ENCODE data around the gene FAM171A1.
"Not testable (repeated sequence)": the region's sequence is repeated elsewhere in the genome, so short reads cannot be mapped to it uniquely, and the experiment has no call there.

The FAM171A1 gene

DNA sequence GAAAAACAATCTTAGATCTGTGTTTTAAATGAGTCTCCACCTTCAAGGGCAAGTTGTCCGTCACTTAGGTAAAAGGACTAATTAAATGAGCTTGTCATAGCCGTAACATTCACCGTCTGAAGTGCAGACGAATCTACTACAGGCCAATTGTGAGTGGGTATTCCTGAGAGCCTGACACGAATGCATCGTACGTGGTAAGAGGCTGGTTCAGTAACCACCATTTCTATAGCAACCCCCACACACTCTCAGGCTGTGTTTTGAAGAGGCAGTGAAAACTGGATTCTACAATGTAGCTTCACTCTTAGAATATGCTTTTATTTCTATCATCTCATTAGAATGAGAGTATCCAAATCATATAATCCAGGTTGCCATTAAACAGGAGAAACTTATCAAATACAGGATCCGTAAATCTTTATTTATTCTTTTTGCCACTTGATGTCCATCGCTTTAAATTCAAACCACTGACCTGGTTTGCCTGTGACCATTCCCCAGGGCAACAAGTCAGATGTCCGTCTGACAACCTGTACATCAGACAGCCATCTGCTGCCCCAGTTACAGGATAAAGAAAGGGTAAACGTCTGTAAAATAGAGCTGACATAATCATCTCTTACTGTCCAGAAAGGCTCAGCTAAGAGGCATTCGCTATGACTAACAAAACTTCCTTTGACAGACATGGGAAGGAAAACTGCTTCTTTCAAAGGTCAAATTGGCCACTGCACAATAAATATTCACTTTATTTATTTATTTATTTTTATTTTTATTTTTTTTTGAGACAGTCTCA, 132.3 kb downstream of the FAM171A1 start:
- DNase-seq, result no peak

DNA sequence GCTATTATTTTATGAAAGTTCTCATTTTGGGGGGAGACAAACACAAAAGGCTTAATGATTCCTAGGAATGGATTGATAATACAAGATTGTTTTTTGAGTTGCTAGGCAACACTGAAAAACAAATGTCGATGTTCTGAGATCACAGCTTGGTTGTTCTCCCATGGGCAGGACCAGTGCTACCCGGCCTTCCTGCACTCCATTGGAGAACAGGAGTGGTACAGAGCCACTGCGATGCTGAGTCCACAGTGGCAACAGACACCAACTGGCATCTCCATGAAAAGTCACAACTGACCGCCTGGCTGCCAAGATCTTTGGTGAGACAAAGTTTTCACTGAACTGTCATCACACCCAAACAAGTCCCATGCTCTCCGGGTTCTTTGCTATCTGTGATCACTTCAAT, 133.7 kb downstream of the FAM171A1 start:
- no peak for DNase-seq

DNA sequence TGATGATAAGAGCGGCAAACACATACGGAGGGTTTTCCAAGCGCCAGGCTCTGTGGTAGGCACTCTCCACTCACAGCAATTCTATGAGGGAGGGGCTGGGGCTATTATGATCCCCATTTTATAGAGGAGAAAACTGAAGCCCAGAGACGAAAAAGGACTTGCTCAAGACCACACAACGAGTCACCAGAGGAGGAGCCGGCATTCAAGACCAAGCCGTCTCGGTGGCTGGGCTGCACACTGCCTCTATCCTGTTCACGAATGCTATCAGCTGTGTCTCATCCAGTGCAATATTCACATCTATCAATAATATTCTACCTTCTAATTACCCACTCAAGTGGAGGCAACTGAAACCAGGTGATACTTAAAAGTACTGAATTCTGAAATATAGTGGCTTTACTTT, 134.7 kb downstream of the FAM171A1 start:
- no peak for DNase-seq

DNA sequence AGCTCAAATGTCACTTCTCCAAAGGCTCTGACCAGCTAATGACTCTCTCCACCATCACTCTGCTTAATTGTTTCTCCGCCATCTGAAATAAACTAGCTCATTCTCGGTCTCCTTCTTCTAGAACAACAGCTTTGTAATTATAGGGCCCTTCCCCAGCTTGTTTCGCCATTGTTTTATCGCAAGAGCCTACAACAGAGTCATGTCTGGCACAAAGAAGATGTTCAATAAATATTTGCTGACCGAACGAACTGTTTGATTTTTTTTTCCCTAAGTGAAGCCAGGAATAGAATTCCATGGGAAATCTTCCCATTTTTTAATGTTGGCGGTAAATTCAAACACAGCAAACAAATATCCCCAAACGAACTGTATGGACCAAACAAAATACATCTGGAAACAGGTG, 138.8 kb downstream of the FAM171A1 start:
- no peak for DNase-seq

DNA sequence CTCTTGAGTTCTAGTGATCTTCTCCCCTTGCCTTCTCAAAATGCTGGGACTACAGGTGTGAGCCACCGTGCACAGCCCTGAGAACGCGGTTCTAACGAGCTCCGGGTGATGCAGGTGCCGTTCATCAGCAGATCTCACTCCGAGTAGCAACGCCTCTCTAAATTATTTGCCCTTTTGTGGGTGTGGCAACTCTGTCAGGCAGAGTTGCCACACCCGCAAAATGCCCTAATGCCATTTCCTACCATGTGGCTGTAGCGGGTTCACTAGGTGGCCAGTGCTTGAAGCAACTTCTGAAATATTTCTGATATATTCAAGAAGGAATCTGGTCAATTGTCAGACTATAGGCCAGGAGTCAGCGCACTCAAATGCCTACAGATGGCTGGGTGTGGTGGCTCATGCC, 139.7 kb downstream of the FAM171A1 start:
- DNase-seq, result no peak

DNA sequence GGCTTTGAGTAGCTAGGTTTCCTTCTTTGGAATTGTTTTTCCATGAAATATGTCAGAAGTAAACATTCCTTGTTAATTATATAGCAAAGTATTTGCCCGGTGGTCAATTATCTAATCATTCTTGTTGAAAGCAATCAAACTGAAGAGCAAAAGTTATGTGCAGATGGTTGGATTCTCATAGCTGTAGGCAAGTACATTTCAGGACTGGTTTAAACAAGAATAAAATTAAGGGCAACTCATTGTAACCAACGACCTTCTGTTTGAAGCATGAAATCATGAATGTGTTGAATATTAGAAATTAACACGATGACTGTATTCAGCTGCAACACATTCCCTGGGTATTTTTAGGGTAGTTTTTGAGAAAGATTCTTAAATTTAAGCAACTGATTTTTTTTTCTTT, 140.8 kb downstream of the FAM171A1 start:
- no peak for DNase-seq

DNA sequence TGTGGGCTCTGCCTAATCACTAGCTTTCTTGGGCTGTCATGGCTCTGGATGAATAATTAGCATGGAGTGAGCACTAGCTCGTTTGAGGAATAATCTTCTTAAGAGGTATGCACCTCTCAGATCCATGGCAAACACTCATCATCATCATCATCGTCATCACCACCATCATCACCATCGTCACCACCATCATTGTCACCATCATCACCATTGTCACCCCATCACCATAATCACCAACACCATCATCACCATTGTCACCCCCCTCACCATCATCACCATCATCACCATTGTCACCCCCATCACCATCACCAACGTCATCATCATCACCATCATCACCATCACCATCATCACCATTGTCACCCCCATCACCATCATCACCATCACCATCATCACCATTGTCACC, 141.8 kb downstream of the FAM171A1 start:
- DNase-seq, result no peak

DNA sequence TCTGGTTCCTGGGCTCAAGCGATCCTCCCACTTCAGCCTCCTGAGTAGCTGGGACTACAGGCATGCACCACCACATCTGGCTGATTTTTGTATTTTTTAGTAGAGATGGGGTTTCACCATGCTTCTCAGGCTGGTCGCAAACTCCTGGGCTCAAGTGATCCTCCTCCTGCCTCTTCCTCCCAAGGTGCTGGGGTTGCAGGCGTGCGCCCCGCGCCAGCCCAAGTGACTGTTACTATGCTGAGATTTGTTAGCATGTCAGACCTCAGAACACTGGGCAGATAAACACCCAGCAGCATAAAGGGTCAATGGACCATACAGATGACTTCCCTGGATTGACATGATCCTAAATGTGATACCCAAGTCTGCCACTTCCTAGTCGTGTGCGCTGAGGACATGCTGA, 142.7 kb downstream of the FAM171A1 start:
- no peak for DNase-seq

DNA sequence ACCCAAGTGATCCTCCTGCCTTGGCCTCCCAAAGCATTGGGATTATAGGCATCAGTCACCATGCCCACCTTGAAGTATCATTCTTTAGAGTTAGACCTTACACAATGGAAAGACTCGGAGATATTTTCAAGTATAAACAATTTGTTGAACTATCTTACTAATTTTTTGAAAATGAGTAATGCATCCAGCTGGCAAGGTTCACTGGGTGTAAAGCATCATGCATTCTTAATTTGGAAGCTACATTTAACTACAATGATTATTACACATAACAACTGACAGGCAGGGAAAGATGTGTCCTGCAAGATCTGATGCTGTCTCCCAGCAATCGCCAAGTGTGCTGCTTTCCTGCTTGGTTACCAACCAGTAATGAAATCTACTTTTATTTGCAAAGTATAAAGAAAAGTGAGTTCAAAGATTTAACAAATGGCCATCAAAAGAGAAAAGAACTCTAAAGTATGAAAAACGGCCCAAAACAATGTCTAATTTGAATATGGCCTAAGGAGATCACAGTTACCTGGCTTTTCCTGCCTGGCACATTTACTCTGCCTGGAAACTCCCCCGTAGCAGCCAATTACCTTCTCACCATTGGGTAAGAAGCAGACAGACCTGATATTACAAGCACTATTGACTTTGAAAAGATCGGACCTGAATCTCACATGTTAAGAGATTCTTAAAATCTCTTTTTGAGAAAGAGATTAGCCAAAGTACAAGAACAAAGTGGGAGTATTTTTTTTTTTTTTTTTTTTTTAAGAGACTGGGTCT, 143.3 kb downstream of the FAM171A1 start:
- DNase-seq, result no peak

DNA sequence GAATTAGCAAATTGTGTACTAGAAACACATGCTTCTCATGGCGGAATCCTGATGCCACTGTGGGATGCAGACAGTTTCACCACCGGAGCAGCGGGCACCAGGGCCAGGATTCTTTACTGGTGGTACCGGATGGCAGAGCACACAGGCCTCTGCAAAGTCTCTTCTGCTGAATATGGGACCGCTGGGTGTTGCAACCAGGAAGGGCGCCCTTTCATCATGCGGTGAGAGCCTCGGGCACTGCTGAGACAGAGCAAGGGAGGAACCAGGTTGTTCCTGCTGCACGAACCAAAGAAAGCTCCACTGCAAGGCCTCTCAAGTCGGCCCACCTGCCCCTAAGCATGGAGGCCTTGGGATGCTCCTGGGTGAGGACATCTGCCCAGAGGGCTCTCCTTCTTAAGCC, 145.6 kb downstream of the FAM171A1 start:
- no peak for DNase-seq

DNA sequence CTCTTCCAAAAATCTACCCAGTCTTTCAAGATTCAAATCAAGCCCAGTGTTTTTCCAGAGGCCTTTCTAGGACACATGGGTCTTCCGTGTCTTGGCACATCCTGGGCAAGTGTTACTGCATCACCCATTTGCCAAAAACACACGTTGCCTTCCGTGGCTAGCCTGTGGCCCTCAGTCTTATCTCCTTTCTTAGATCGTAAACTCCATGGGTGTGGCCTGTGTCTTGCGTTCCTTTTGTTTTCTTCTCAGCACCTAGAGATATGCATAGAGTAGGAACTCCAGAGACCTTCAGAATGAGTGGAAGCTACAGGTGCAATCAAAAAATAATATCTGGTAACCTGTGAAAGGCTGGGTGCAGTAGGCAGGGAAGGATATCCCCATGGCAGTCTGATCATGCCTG, 146.1 kb downstream of the FAM171A1 start:
- no peak for DNase-seq

DNA sequence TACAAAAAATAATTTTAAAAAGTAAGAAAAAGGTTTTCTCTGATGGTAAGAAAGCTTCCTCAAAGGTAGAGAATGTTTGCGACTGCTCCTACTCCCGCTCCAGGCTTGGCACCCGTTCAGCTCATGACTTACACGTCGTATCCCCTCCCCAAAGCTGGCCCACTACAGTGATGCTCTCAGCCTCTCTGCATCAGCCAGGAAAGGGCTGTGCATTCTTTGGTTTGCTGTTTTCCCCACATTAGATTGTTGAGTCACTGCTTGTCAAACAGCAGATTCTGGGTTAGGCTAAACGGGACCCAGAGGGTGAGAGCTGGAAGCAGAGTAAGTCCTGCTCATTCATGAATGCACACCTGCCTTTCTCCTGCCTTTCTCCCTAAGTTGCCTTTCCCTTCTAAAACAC, 147.9 kb downstream of the FAM171A1 start:
- DNase-seq, result no peak

DNA sequence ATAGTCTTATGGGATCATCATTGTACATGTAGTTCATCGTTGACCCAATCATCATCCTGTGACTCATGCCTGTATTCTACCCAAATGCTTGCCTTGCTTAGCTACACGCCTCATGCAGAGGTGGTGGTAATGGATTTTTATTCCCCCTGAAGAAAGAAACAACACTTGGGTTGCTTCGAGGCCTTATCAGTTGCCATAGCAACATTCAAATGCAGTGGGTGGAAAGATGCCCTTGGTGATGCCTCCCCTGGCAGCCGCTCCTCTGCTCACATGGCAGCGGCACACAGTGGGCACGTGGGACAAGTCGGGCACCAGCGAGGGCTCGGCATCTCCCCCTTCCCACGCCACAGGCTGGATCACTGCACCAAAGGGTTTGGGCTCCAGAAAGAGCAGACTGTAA, 148.6 kb downstream of the FAM171A1 start:
- no peak for DNase-seq

DNA sequence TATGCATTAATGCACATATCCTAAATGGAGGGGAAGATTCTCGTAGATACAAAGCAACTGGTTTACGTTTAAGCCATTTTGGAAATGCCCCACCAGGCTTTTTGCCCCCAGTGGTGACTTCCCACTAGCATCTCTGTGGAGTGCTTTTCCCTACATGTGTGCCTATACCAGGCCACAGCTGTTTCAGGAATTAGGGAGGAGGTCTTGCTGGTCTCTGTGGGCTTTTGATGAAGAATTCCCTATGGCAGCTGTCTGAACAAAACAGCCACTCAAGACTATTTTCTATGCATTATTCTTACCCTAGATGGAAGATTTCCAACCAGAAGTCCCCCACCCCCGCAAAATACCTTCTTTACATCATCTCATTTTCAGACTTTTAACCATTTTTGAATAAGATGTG, 150.6 kb downstream of the FAM171A1 start:
- DNase-seq, result no peak

DNA sequence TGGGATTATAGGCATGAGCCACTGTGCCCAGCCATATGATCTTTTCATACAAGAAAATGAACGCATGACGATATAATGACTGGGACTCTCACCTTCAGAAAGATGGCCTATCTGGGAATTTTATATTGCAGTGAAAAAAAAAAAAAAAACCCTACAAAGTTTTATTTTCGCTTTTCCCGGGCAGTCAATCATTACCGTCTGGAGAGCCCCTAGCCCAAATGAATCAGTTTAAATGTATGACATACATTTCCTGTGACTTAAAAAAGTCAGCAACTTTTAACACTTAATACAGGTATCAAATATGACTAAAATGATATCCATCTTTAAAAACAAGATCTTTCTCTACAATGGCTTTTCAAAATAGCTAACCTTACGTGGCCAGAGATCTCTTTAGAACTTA, 154.4 kb downstream of the FAM171A1 start:
- no peak for DNase-seq

DNA sequence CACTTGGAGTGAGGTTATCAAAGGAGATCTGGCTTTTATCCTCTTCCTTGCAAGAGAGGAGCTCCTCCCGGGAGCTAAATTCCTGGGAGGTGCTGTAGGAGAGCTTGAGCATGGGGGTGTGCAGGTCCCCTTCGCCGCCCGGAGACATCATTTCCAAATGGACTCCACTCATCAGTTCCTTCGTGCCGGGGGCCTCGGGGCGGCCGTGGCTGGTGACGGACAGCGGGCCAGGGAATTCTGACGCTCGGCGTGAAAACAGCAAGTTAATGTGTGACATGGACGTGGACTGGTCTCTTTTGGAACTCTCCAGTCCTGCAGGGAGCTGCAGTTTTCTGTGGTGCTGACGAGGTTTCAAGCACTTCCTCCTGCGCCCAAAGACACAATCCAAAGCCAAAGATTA, 156.9 kb downstream of the FAM171A1 start:
- no peak for DNase-seq

DNA sequence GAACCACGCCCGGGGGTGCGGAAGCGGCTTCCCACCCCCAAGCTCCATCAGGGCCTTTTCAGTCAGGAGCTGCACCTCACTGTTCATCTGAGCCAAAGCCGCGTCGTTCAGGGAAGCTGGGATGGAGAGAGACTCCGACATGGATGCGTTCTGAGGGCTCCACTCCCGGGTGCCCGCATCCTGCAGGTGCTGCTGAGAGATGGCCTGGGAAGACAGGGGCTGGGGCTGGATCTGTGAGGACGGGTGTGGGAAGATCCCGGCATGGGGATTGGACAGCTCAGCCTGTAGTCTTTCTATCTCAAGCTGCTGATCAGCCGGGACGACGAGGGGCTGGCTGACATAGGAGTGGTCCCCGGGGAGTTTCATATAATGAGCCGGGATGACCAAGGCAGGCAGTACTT, 157.6 kb downstream of the FAM171A1 start:
- no peak for DNase-seq

DNA sequence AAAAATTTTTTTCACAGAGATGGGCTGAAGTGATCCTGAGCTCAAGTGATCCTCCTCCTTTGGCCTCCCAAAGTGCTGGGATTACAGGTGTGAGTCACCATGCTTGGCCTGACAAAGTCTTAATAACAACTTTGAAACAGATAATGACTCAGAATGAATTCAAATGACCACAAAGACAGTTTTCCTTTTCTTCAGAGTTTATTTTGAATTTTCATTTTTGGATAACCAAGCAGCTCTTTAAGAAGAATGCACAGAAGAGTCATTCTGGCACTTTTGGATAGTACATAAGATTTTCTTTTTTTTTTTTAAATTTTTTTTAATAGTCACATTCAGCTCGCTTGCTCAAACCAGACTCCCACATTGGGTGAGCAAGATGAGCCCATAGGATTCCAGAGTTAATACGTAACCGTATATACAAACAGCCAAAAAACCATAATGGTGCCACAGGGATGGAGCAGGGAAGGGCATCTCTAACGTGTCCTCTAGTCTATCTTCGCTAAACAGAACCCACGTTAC, 159.6 kb downstream of the FAM171A1 start:
- no peak for DNase-seq

DNA sequence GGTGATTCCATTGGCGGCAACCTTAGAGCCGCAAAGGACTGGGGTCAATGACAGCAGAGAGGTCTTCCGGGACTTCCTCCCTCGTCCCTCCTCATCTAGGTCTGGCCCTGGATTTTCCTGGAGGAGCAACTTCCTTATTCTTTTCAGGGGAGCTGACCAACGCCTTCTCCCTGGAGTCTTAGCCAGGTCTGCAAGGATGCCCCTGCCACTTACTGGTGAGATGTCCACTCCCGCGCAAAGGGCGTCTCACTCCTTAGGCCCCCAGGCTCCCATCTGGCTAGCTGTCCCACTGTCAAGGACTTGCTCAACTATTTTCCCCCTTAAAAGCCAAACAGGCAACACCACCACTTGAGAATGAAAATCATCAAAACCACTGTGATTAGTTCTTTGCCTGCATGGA, 160.6 kb downstream of the FAM171A1 start:
- DNase-seq, result no peak

DNA sequence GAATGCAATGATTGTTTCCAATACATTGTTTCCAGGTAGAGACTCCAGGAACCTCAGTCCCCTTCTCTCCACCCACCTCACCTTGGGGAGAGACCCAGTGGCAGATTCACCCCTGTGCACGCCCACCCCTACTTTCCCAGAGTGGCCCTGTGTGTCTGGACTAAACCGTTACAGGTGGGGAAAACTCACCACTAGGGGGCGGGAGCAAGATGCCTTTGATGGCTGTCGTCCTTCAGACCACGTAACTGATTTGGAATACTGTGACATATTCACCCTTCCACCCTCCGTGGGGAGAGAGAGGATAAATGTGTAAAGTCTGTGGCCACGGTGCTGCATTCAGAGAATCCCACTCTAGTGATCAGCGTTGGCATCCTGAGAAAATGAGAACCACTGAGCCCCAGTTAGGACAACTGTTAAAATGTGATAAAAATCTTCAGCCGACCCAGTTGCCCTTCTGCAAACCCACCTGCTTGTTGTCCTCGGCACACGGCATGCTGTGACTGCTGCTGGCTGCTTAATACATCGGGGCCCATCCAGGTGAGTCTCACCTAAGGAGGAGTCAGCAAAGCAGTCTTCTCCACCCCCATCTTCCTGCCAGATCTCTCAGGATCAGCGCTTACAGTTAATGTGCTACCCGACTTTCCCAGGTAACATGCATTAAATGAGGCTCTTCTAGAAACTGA, 161.1 kb downstream of the FAM171A1 start:
- peak; percentile 85 for DNase-seq

DNA sequence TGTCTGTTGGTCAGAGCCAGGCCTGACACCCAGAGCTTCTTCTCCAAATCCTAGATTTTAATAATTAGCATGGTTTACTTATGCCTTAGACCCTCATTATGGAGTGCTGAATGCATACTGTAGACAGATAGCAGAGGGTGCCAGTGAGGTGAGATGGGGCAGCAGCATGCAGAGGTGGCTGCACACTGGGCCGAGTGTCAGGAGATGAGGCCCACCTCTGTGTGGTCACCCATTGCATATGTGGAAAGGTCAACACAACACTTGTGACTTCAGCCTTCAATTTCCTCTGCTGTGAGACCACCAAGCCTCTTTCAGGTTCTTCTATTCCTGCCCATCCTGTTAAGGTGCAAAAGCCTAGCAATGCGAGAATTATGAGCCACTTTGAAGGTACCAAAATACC, 162.9 kb downstream of the FAM171A1 start:
- DNase-seq, result no peak

DNA sequence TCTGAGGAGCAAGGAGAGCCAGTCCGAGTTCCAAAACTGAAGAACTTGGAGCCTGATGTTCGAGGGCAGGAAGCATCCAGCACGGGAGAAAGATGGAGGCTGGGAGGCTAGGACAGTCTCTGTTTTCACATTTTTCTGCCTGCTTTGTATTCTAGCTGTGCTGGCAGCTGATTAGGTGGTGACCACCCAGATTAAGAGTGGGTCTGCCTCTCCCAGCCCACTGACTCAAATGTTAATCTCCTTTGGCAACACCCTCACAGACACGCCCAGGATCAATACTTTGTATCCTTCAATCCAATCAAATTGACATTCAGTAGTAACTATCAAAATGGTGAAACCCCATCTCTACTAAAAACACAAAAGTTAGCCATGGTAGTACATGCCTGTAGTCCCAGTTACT, 163.7 kb downstream of the FAM171A1 start:
- not testable (repeated sequence) for DNase-seq

DNA sequence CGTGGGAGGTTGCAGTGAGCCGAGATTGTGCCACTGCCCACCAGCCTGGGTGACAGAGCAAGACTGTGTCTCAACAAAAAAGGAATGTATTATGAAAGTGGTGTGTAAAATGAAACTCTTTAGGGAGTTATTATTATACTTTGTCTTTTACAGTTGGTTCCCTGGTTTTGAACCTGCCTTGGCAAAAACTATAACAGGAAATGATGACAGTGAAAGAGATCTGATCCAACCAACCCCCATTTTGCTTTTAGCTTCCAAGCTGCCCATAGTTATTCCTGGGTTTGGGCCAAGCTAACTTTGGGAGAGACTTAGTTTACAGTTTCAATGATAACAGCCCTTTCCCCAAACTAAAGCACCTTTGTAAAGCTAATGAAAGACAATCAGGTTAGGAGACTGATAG, 168.4 kb downstream of the FAM171A1 start:
- no peak for DNase-seq

DNA sequence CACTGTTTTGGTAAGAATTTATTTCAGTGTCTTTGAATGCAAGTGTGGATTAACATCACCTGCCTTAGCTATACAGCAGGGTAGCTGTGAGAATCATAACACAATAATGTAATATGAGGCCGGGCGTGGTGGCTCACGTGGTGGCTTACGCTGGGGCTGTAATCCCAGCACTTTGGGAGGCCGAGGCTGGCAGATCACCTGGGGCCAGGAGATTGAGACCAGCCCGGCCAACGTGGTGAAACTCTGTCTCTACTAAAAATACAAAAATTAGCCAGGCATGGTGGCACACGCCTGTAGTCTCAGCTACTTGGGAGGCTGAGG, 168.8 kb downstream of the FAM171A1 start:
- DNase-seq, result not testable (repeated sequence)

Data from activated T-cell treated with anti-CD3 and anti-CD28 coated beads, Interleukin-2, amount 50 U/mL, for 48 hours (primary cell).